Lower lobe of right lung (tissue), 2 donors: ENCODE measurements around the gene M1AP. TPM values are rescaled to one million over a fixed set of nuclear protein-coding genes. Genes with fewer than 3 reads are reported as not detected.

Source experiments
- ATAC-seq, 2 donors: fragments of 200-7000 bp; cut with Tn5 transposase; one replicate each; pipeline ENCODE4 v1.9.1; 2020 to 2022; ENCODE audit warnings: mild to moderate bottlenecking in 2 of 2, moderate library complexity in 2 of 2
- DNase-seq: peaks from one replicate; pipeline ENCODE4 v3.0.0-alpha.2; 2020
- H3K27ac ChIP-seq: fragments of 200-600 bp; one replicate; pipeline ENCODE4 v1.8.0; 2022
- H3K27me3 ChIP-seq: fragments of 200-600 bp; one replicate; pipeline ENCODE4 v1.8.0; 2022; ENCODE audit warnings: low read depth
- H3K36me3 ChIP-seq: fragments of 200-600 bp; one replicate; pipeline ENCODE4 v1.8.0; 2022; ENCODE audit warnings: mild to moderate bottlenecking
- H3K4me1 ChIP-seq: fragments of 200-600 bp; one replicate; pipeline ENCODE4 v1.8.0; 2022
- H3K4me3 ChIP-seq: fragments of 200-600 bp; one replicate; pipeline ENCODE4 v1.8.0; 2022; ENCODE audit warnings: mild to moderate bottlenecking
- H3K9me3 ChIP-seq: fragments of 200-600 bp; one replicate; pipeline ENCODE4 v1.8.0; 2022
- CTCF ChIP-seq: fragments of 200-600 bp; IDR thresholded peaks from one replicate; pipeline ENCODE4 v1.8.0; 2022; ENCODE audit warnings: antibody characterized with exemption, mild to moderate bottlenecking
- intact Hi-C: fragments of 100-400 bp; cut with DNase I; formaldehyde crosslinking; loops from one replicate; pipeline ENCODE4 v1.11.0; 2022
- total RNA-seq: library from RNA; stranded (reverse); fragmentation: NEBNext Ultra II Directional; extraction: Animal tissue kit (Norgen Biotek cat#: 25700); gene quantifications from one replicate; pipeline ENCODE4 v1.2.1, GENCODE V29; 2021
- donor health status: DM: no; HTN: yes; CAD: no; lungs with severe emphysema.

Gene M1AP
- total RNA-seq, 1 donor from 2014 or later, result 1.8 TPM

GRCh38 chr2:74515981-74516633 is 132.0 kb downstream of the M1AP start:
- DNase-seq, result peak; percentile 74
- H3K27ac ChIP-seq, result no peak overlapping the region

GRCh38 chr2:74515271-74515980 is 132.7 kb downstream of the M1AP start:
- H3K9me3 ChIP-seq, result no peaks in the 10 kb centered on the region
- no peaks in the 10 kb centered on the region for H3K36me3 ChIP-seq
- TF ChIP-seq CTCF, result no peak
- peaks cover 31% of the 10 kb centered on the region for H3K4me1 ChIP-seq
- peaks cover 98% of the 10 kb centered on the region for H3K27me3 ChIP-seq
- H3K4me3 ChIP-seq, result peak overlapping the region; percentile 47
- H3K27ac ChIP-seq, result no peak overlapping the region
- intact Hi-C loops, result no loop called here
- ATAC-seq (peak; percentile 49 to 56), DNase-seq (no peak)

More at GRCh38 chr2:74515981-74516633, 132.0 kb downstream of the M1AP start:
- peak overlapping the region; percentile 47 for H3K4me3 ChIP-seq
- intact Hi-C loops, result no loop called here
- H3K9me3 ChIP-seq, result no peaks in the 10 kb centered on the region
- ATAC-seq, result peak; percentile 79 to 87
- no peak for TF ChIP-seq CTCF
- peaks cover 97% of the 10 kb centered on the region for H3K27me3 ChIP-seq
- no peaks in the 10 kb centered on the region for H3K36me3 ChIP-seq
- H3K4me1 ChIP-seq, result peaks cover 31% of the 10 kb centered on the region

GRCh38 chr2:74514368-74515270 is 133.5 kb downstream of the M1AP start, which contains the start of gene TLX2:
Gene TLX2, plus strand, starts transcription at chr2:74514450. Its CDS starts 357 bp downstream, at chr2:74514807.
- Histone ChIP-seq H3K27ac (no peak within 1 kb of the TSS), H3K9me3 (no peaks in the 10 kb centered on the region), H3K4me1 (peaks cover 31% of the 10 kb centered on the region), H3K4me3 (peak within 1 kb of the TSS; percentile 47), H3K36me3 (no peaks in the 10 kb centered on the region), H3K27me3 (peaks cover 99% of the 10 kb centered on the region)
- ATAC-seq (no peak), DNase-seq (no peak)
- intact Hi-C loops, result no loop called here
- no peak for TF ChIP-seq CTCF

- no peak overlapping the region for H3K4me3 ChIP-seq
- no peaks in the 10 kb centered on the region for H3K36me3 ChIP-seq
- no peaks in the 10 kb centered on the region for H3K9me3 ChIP-seq
- no peak for DNase-seq
- H3K4me1 ChIP-seq, result peaks cover 31% of the 10 kb centered on the region
- no peak overlapping the region for H3K27ac ChIP-seq
- no peak for TF ChIP-seq CTCF
- intact Hi-C loops, result no loop called here
- H3K27me3 ChIP-seq, result peaks cover 92% of the 10 kb centered on the region
- no peak for ATAC-seq
Observed at GRCh38 chr2:74513605-74514367, 134.3 kb downstream of the M1AP start.
